ENCODE results near the gene BAG1.

The BAG1 gene

DNA sequence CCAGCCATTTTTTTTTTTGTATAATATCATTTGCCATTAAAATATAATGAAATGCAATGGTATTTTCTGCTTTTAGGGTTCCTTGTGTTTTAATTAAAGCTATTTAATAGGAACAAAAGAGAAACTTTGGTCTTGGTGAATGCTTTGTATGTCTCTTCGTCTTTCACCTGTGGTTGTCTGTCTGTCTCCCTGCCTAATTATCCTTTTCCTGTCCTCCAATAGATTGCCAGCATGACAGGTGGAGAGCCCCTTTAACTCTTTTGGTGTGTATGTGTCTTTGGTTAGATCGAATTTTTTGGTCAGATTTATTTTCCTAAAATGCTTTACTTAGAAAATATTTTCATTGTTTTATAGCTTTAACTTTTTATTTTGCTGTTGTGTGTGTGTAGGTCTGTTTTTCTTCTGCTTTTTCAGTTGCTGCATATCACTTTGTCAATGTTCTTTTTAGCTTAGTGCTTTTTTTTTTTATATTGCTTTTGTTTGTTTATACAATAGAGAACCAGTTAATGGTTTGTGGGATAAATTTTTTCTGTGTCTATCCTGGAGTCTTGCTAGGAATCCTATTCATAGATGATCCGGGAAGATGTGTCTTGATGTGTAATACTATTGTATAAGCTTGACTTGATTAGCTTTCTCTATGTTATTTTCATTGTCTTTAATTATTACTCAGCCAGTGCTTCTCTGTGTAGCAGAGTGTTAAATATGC, 8.9 kb upstream of the BAG1 start:
- no peak for DNase-seq (ENCODE audit: low spot score)

DNA sequence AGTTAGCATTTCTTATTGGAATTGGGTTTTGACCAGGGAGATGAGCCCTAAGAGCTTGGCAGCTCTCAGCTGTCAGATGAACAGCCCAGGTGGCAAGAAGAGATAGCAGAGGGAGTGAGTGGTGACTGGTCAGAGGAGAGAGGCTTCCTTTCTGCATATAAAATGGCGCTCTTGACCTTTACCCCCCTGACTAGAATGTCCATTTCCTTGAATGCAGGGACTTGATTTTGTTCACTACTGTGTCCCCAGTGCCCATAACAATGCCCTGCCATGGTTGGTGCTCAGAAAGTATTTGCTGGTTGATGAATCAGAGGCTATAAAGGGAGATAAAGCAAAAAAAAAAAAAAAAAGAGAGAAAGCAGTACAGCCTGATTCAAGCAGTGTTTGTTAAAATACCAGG, 7.6 kb upstream of the BAG1 start:
- no peak for DNase-seq (ENCODE audit: low spot score)

DNA sequence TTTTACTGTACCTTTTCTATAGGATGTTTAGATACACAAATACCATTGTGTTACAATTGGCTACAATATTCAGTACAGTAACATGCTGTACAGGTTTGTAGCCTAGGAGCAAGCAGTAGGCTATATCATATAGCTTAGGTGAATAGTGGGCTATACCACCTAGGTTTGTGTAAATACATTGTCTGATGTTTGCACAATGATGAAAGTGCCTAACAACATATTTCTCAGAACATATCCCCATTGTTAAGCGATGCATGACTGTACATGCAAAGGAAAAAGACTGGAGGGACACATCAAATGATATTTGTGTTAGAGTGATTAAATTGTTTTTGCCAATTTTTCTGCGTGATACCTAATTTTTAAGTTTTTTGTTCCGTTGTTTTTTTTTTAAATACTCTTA, 5.6 kb upstream of the BAG1 start:
- no peak for DNase-seq (ENCODE audit: low spot score)

DNA sequence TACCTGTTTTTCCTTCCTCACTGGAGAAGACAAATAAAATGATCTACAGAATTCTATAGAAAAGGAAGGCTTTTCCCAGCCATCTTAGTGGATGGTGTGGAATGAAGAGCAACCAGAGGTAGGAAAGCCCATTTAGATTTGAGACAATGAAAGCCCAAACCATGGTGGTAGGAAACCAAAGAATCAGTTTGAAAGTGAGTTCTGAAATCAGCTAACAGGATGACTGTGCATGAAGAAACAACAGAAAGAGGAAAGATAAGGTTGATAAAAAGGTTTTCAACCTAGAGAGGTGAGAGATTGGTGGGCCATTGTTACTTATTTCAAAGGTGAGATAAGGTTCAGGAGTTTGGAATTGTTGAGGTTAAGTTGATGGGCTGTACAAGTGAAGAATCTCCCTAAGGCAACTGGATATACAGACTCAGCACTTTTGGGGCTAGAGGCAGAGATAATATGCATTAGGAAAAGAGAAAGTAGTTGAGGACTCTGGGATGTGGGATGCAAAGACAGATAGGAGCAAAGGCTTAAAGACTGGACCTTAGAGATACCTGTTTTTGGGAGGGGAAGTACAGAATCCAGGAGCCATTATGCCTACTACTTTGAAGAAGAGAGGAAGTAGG, 2.8 kb upstream of the BAG1 start:
- no peak for DNase-seq (ENCODE audit: low spot score)

DNA sequence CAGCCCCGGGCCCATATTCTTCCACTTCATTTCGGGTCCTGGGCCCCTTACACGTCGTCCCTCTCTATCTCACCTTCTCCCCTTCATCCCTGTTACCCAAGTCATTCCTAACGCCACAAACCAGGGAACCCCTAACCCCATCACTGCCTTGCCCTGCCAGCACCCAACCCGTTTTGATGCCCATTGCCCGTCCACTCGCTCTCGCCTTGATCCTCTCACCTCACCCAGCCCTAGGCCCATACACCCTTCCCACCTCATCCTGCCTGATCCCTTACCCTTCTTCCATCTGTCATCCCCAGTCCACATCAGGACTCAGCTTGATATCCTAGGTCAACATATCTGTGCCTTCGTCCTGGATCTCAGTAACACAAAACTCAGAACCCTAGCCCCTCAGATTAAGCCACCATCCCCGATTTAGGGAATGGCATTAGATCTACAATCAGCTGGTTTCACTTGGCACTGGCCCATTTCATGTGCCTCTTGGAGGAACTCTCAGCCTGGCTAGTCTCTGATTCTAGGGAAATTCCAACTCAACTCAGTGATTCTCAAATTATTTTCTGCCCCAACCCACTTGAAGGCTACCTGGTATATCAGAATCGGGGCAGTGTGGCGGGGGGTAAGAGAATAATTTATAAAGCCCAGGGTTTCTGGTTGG, 830 bp upstream of the BAG1 start:
- no peak for DNase-seq (ENCODE audit: low spot score)

DNA sequence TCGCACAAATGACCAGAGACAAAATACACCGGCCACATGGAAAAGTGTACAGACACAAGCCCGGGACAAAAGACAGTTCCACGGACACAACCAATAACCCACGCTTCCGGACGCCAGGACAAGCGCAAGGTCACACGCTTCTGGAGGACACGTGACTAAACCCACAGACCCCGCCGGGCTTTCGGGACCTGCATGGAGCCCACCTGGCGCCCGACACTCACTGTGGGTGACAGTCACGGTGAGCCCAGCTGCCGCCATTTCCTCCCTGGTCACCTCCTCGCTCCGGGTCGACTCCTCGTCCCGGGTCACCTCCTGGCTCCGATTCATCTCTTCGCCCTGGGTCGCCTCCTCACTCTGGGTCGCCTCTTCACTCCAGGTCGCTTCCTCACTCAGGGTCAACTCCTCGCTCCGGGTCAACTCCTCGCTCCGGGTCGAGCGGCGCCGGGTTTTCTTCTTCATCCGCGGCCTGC, 470 bp downstream of the BAG1 start:
- peak; percentile 24 for DNase-seq (ENCODE audit: low spot score)

DNA sequence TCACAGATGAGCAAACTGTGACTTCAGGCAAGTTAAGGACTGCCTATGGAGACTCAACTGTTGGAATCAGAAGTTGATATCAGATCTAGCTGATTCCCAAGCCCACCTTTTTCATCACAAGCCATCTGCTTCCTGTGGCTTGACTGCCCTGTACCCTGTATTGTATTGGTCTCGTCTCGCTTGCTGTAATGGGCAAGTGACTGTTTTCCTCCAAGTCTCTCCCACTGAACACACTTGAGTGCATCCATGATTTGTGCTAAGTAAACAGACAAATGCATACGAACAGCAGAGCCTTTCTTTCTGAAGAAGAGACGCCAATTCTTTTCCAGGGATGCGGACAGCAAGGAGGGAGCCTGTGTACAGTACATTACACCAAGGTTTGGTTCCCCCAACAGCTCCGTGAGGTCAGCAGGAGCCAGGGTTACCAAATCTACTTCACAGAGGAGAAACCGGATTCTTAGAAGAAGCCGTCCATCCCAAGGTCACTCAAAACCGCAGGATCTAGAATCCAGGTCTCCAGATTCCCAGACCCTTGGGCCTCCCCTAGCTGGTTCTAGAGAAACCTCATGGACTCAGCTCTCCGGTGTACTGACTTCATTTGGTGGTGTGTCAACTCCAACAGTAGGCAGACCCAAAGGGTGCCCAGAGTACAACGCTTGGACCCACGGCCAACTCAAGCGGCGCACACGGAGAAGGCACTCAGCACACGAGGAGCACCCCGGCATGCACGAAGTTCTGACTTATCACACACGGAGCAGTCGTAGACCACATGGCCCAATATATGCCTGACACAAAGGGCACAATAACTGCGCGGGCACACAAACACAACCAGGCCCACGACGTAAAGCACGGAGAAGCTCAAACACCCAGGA, 1.1 kb downstream of the BAG1 start:
- DNase-seq (ENCODE audit: low spot score): no peak

DNA sequence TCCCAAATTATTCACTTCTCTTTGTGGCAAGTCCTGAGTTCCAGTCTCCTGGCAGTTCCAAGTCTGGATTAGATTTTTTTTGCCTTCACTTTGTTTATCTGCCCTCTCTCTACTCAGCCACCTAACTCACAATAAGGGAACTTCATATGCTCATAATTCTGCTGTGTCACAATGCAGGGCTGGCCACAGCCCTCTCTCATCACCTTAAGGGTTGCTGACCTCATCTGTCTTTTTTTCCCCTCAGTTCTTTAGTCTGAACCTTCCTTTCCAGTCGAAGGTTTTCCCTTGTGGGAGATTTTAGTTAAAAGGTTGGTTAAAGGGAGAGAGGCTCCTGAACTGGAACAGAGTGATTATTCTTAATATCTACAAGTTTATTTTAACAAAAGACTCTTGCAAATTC, 4.1 kb downstream of the BAG1 start:
- no peak for DNase-seq (ENCODE audit: low spot score)

DNA sequence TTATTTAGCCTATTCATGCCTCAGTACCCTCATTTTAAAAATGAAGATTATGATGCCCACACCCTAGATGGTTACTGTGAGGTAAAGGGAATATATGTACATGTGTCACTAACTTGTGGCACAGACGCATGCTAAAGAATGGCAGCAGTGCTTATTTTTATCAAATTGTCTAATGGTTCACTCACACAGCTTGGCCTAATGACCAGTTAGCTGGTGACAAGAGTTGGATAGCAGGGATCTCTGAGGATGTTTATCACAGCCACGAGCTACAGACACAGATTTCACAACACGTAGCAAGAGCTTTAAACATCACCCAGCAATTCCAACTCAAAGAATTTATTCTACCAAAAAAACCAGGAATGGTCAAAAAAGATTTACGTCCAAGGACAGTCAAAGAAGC, 7.2 kb downstream of the BAG1 start:
- no peak for DNase-seq (ENCODE audit: low spot score)

DNA sequence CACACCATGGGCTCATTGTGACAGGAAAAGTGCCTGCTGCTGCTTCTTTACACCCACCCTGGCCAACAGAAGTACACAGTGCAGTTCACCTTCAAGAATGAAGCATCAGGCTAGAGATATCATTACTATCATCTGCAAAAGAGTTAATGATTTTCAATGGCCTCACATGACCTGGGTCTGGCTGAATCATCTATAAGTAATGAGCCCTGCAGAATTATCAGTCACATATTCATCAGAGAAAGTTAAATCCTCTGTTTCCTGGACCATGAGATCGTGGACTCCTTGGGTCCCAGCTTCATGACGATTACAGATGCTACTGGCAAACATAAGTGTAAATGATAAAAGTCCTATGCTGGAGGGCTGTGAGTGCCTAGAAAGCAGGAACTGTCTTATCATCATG, 8.3 kb downstream of the BAG1 start:
- no peak for DNase-seq (ENCODE audit: low spot score)

DNA sequence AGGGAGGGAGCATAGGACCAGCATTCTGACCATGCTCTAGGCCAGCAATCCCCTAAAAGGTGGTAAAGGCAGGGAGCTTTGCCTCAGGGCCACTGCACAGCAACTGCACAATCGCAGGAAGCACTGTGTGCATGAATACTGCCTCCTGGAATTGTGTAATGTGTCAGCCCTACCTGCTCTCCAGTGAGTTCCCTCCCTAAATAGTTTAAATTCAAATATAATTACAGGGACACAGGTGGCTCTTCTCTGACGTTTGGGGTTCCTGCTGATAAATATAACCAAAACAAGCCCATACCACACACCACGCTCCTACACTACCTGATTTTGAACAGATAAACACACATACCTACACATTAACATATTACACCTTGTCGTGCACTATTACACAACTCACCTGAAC, 9.0 kb downstream of the BAG1 start:
- DNase-seq (ENCODE audit: low spot score): no peak

DNA sequence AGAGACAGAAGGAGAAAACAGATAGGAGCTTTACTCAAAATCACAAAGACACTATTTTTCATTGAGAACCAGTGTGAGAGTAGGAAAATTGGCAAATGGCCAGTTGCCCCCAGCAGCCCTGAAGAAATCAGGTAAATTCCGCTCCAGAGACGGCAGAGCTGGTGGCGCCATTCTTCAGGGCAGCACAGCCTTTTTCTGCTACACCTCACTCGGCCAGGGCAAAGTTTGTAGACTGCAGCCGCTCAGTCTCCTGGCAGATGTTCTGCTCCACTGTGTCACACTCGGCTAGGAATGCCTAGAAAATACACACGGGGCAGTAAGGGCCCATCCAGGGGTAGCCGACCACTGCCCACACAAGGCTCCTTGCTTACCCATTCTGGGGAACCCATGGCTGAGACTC, 9.5 kb downstream of the BAG1 start:
- DNase-seq (ENCODE audit: low spot score): no peak

DNA sequence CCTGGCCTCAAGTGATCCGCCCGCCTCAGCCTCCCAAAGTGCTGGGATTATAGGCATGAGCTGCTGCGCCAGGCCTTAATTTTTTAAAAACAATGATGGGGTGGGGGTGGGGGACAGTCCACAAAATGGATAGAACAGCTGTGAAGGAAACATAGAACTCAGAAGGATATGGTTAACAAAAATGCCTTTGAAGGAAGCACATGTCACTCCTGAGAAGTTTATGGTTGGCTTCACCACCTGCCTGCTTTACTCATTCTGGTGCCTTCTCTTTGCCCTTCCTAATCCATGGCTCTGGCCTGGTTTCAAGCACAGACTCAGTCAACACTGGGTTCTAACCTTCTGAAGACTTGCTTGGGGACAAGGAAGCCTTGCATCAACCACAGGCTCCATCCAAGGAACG, 10.3 kb downstream of the BAG1 start:
- no peak for DNase-seq (ENCODE audit: low spot score)

DNA sequence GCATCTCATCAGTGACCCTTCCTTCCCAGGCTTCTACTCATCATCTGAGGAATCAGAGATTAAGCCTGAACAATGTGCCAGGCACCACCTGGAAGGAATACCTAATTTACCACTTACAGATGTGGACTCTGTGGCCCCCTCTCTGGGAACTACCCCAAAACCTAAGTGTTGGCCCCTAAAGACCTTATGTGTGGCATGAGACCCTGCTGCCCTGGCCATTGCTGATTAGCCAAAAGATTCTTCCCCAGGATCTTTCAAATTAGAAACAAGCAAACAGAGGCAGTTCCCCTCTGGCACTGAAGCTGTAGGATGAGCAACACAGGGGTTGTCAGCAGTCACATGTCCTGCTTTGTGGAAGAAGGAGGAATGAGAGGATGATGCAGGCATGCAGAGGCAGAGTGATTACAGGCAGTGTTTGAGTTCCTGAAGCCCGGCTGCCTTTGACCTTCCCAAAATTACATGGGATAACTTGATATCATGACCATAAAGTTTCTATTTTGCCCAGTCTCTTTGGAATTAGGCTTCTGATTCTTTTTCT, 14.0 kb downstream of the BAG1 start:
- no peak for DNase-seq (ENCODE audit: low spot score)

DNA sequence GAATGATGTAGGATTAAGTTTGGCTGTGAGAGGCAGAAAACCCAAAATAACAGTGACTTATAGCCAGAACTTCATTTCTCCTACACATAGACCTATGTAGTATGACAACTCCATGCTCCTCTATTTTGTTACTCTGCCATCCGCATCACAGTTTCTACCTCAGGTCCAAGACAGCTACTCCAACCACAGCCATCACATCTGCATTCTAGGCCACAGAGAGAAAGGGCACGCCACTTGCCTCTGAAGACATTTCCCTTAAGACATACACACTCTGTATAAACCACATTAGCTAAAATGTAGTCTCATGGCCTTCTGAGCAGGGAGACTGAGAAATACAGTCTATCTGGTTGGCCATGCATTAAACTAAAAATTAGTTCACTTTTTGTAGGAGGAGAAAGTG, 14.5 kb downstream of the BAG1 start:
- DNase-seq (ENCODE audit: low spot score): no peak

DNA sequence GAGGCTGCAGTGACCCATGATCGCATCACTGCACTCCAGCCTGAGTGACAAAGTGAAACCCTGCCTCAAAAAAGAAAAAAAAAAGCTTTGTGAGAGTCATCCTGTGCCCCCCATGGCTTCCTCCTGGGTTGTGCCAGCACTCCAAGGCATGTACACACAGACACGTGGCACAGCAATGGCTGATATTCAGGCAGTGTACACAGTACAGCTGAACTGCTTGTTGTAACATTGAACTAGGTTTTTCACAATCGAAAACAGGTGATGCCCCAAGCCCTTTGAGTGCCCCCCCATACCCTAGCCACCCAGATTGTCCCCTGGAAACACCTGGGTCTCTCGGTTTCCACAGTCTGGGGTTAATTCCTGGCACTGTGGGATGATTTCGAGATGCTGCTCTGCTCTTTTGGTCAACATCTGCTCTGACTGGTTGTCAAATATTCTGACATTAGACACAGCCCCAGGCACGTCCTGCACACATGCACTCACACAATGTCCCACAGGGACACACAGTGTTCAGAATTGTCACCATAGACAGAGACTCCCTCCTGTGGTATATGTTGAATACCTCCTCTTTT, 15.3 kb downstream of the BAG1 start:
- DNase-seq (ENCODE audit: low spot score): no peak

DNA sequence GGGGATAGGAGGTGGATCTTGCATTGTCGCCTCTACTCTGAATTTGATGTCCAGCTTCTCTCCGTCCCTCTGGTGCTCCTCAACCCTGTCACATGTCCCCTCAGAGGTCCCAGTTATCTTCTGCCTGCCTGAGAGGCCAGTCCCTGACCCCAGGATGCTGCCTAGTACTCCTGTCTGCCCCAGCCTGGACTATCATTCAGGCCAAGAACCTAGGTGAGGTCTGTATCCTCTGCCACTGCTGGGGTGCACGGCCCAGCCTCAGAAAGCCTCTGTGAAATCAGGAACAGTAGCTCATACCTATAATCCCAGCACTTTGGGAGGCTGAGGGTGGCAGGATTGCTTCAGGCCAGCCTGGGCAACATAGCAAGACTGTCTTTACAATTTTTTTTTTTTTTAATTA, 15.9 kb downstream of the BAG1 start:
- no peak for DNase-seq (ENCODE audit: low spot score)

DNA sequence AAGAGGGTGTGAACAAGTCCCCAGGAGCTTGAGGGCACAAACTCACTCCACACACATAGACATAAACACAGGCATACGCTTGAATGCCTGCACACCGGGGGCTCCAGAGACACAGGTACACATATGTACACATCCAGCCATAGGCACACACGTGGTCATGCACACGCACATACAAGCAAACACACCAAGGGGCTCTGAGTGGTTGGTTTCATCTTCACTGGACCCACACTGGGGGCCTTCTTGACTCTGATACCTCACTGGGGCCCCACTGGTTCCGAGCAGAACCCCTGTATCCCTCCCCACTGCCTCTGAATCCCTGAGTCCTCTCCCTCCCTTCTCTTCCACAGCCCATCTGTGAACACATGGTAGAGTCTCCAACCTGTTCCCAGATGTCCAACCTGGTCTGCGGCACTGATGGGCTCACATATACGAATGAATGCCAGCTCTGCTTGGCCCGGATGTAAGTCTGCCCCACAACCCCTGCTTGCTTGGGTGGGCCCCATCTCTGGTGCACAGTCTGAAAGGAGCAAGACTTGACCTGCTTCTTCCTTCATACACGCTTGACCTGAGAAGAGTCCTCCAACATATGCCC, 18.1 kb downstream of the BAG1 start:
- no peak for DNase-seq (ENCODE audit: low spot score)

DNA sequence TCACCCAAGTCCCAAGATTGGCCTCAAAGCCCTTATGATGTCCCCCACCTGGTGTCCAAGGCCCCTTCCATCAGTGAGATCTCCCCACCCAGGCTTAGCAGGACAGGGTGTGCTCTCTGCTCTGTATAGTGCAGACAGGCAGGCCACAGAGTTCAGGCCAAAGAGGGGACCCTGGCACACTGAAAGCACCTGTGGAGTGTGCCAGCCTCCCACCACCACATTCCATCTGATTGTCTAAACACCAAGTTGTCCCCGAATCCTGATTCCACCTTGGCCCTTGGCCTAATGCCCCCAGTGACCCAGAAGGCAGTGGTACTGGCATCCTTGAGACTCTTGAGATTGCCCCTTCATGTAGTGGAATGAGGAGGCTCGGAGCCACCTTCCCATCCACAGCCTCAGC, 19.2 kb downstream of the BAG1 start:
- DNase-seq (ENCODE audit: low spot score): no peak

DNA sequence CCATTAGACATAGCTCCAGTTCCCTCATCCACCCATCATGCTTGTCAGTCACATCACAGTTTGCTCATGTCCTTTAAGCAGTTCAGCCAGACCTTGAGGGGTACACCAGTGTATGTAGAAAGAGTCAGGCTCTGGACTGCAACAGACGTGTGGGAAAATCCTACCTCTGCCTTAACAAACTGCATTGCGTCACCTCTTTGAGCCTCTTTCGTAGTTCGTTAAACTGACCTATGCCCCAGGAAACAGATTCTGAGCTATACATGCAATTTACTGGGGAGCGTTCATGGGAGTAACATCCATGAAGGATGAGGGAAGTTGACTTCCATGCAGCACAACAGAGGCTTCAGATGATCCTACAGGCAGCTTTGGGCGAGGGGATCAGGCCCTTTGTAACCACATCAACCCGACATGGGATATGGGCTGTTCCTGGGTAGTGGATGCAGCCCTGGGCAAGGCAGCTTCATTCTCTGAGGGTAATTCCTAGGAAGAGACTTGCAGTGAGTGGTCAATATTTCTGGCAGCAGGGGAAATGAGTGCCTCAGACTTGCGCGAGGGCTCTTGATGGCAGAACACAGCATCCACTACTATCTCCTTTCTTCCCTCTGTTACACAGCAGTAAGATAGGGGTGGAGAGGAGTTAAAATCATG, 20.2 kb downstream of the BAG1 start:
- DNase-seq (ENCODE audit: low spot score): no peak

DNA sequence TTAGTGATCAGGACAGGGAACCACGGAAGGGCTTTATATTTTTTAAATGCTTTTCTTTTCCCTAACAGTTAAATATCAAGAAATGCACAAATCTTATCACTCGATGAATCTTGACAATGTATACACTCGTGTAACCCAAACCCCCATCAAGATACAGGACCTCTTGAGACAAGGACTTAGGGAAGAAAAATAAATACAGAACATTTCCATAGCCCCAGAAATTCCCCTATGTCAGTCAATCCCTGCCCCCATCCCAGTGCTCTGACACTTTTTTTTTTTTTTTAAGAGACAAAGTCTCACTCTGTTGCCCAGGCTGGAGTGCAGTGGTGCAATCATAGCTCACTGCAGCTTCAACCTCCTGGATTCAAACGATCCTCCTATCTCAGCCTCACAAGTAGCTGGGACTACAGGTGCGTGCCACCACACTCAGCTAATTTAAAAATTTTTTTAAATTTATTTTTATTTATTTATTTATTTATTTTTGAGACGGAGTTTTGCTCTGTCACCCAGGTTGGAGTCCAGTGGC, 21.8 kb downstream of the BAG1 start:
- DNase-seq (ENCODE audit: low spot score): no peak
